Measurements from ENCODE around the gene ALKBH6.
"Not testable (repeated sequence)": the region's sequence is repeated elsewhere in the genome, so short reads cannot be mapped to it uniquely, and the experiment has no call there.

Gene ALKBH6

GRCh38 chr19:36014012-36014924 is at the start of gene ALKBH6:
Gene ALKBH6 (minus strand): TSS chr19:36014213. CDS start chr19:36013397, 816 bp downstream.
- peak; percentile 97 for DNase-seq (ENCODE audit: low read depth)

- no peak for DNase-seq (ENCODE audit: low read depth)
These were observed 47.4 kb upstream of the ALKBH6 start for GRCh38 chr19:36061367-36061766.

GRCh38 chr19:36060430-36060829 is 46.4 kb upstream of the ALKBH6 start:
- DNase-seq (ENCODE audit: low read depth) = no peak

DNA sequence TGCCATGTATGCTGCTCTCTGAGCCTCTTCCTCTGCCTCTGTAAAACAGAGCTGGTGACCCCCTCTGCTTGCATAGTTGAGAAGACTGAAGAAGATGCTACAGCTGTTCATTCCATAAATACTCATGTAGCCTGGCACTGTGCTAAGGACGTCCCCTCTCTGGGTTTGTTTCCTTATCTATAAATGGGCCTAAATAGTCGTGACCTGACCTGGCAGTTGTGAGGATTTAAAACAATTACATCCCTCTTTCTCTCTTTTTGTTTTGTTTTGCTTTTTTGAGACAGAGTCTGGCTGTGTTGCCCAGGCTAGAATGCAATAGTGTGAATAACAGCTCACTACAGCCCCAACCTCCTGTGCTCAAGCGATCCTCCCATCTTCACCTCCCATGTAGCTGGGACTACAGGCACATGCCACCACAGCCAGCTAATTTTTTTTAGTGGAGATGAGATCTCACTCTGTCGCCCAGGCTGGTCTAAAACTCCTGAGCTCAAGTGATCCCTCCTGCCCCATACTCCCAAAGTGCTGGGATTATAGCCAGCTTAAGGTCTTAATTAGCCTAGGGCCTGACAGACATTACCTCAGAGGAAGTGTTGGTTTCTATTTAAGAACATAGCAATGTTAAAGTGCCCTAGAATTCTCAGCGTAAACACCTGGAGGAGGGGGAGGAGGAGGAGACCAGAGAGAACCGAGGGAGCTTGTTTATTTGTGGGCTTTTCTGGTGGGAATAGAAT is 45.3 kb upstream of the ALKBH6 start:
- no peak for DNase-seq (ENCODE audit: low read depth)

DNA sequence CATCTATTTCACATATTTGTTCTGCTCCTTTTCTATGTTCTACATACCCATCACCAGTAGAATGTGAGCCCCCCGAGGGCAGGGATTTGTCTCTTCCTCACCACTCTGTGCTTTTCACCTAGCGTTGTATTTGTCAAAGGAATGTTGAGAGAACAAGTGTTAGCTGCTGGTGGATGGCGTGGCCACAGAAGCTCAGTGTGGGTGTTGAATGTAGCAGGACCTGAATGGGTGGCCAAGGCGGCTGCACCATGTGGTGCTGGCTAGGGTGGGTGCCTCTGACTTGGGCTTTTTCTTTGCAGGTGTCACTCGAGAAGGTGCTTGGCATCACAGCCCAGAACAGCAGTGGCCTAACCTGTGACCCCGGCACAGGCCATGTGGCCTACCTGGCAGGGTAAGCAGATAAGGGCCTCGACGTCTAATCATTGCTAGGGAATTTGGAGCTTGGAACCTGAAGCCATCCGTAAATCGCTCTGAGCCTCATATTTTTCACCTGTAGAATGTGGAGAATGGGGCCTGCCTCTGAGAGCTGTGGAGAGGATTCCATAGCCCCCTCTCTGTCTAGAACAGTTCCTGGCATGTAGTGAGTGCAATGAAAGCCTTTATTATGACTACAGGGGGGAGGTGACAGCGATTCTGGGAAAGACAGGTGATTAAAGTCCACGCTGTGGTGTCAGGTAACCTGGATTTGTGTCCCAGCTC is 44.6 kb upstream of the ALKBH6 start:
- DNase-seq (ENCODE audit: low read depth) = no peak

DNA sequence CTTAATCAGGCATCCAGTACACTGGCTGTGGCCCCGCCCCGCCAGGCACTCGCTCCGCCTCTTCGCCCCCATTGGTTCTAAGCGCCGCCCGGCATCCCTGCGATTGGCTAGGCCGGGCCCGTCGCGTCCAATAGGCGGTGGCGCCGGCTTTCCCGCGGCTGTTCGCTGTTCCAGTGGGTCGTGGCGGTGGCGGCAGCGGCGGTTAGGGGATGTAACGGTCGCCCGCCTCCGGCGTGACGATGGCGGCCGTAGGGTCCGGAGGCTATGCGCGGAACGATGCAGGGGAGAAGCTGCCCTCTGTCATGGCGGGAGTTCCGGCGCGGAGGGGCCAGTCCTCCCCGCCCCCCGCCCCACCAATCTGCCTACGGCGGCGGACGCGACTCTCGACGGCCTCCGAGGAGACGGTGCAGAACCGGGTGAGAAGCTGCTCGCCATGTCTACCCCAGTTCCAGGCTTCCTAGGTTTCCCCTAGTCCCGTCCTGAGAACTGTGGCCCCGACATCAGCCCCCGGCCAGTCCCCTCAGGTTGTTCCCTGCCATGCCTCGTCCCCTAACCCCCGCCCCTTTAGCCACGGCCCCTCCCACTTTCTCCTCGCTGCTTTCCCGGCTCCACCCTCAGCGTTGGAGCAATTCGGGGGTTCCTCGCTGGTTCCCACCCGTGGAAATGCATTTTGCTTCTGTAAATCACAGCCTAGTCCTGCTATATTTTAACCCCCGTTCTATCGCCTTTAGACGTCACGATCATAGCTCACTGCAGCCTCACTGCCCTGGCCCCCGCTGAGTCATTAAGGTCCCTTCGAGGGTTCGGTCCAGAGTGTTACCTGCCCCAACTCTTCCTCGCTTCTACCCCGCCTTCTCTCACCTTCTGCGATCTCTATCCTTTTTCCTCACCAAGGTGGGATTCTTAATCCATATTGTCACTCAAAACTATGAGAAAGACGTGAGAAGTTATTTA is 41.0 kb upstream of the ALKBH6 start, which contains the start of gene WDR62:
WDR62 (plus strand) TSS at position 165 of the 954 bp plus-strand sequence; CDS start at position 240, 75 bp downstream.
- DNase-seq (ENCODE audit: low read depth) = peak; percentile 90

DNA sequence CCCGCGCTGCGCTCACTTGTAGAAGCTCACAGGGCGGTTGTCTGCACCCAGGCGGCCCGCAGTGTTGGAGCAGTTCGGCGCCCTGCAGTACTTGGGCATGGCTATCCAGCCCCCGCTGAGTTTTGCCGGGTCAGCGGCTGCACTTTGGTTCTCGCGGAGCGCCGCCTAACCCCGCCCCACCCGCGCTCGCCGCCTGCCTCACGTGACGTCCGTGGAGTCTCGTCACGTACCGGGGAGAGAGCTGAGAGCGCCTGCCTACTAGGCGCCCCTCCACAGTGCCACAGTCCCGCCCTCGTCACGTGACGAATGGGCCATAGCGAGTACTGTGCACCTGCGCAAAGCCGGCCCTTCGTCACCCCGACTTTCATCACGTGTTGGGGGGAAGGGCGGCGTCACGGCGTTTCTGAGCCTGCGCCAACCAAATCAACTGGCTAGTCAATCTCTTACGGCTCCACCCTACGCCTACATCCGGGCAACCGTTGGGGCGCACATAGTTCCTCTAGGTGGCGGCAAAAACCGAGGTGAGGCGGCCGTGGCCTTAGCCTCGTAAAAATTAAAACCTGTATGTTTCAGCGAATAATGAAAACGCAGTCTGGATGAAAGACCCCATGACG is 40.2 kb upstream of the ALKBH6 start, which contains the start of gene THAP8:
THAP8 (minus strand) TSS at position 167 of the 614 bp plus-strand sequence; CDS start at position 99, 68 bp downstream.
- DNase-seq (ENCODE audit: low read depth) = peak; percentile 100

- DNase-seq (ENCODE audit: low read depth) = no peak
These were observed 37.6 kb upstream of the ALKBH6 start for GRCh38 chr19:36051637-36052036.

- no peak for DNase-seq (ENCODE audit: low read depth)
These were observed 37.2 kb upstream of the ALKBH6 start for GRCh38 chr19:36051236-36051635.

DNA sequence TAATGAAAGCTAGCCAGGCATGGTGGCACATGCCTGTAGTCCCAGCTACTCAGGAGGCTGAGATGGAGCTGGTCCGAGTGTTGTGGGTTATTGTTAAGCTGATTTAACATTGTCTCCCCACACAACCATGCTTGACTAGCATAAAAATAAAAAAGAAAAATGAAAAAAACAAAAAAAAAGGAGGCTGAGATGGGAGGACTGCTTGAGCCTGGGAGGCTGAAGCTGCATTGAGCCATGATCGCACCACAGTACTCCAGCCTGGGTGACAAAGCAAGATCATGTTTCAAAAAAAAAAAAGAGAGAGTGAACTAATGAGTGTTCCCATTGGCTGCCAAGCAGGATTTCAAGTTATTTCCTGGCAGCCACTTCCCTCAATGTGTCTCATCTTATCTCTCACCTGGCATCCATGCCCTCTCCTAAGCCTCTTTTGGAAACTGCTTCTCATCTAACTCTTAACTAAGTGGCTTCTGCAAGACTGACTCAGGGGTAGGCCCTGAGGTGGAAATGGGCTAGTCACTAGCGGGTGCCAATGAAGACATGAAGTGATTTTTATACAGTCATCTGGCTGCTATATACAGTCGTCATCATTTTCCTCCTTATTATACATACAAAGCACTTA is 35.2 kb upstream of the ALKBH6 start:
- DNase-seq (ENCODE audit: low read depth) = no peak

- no peak for DNase-seq (ENCODE audit: low read depth)
These were observed 33.8 kb upstream of the ALKBH6 start for GRCh38 chr19:36047835-36048234.

- no peak for DNase-seq (ENCODE audit: low read depth)
These were observed 32.5 kb upstream of the ALKBH6 start for GRCh38 chr19:36046443-36047050.

DNA sequence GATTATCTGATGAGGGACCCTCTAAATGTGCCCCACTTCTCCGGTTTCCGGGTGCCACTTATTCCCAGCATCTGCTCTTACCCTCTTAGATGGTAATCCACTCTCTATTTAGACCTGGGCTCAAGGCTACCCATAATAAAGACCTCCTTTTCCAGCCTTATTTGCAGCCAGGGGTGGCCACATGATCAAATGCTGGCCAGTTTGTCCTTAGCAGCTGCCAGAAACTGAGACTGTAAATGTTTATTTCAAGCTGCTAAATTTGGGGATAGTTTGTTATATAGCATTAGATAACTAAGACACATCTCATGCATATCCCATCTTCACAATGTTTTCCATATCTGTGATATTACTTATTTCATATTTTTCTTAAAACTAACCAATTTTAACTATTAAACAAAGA is 29.9 kb upstream of the ALKBH6 start:
- no peak for DNase-seq (ENCODE audit: low read depth)

GRCh38 chr19:36041831-36042230 is 27.8 kb upstream of the ALKBH6 start:
- no peak for DNase-seq (ENCODE audit: low read depth)

GRCh38 chr19:36041092-36041491 is 27.1 kb upstream of the ALKBH6 start:
- not testable (repeated sequence) for DNase-seq (ENCODE audit: low read depth)

DNA sequence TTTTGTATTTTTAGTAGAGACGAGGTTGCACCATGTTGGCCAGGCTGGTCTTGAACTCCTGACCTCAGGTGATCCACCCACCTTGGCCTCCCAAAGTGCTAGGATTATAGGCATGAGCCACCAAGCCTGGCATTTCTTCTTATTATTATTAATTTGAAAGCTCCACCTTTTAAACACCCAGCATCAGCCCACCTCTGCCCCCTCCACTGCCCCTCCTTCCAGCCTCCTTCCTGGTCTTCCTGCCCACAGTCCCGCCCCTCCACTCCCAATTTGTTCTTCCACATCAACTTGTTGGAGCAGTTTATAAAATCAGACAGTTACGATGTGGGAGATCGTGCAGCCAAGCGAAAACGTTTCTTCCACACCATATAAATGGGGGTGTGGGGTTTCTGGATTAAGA is 26.5 kb upstream of the ALKBH6 start:
- no peak for DNase-seq (ENCODE audit: low read depth)

DNA sequence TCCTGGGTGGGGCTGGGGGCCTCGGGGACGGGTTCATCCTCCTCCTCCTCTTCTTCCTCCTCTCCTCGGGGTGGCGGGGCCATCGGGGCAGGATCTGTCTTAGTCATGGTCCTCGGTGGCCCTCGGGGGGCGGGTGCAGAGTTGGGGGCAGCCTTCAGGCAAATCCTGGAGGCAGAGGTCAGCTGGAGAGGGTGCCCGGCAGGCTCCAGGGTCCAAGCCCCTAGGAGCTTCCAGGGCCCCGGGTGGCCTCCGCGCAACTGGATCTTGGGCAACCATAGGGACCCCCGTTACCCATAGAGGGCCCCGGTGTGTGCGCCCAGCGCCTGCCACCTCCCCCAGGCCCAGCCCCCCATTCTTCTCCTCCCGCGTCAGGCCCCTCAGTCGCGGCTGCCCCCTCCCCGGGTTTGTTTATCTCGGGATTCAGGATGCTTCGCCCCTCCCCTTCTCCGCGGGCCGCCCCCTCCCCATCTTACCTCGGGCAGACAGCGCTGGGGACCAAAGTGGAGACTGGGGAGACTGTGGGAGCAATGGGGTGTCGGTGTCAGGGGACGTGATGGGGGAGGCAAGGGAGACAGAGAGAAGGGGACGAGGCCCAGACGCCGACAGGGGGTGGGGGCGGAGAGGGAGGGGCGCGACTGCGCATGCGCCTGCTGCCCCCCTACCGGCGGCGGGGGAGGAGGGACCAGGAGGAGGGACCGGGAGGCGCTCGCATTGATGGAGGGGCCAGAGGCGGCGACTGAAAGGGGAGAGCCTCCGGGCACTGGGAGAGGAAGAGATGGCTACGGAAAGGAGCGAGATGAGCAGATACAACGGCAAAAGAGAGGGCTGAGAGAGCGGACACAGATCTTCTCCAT is 18.5 kb upstream of the ALKBH6 start, which contains the start of gene CLIP3:
CLIP3 (minus strand) TSS at position 623 of the 854 bp plus-strand sequence; CDS start at position 107, 516 bp downstream.
- DNase-seq (ENCODE audit: low read depth) = peak; percentile 21

DNA sequence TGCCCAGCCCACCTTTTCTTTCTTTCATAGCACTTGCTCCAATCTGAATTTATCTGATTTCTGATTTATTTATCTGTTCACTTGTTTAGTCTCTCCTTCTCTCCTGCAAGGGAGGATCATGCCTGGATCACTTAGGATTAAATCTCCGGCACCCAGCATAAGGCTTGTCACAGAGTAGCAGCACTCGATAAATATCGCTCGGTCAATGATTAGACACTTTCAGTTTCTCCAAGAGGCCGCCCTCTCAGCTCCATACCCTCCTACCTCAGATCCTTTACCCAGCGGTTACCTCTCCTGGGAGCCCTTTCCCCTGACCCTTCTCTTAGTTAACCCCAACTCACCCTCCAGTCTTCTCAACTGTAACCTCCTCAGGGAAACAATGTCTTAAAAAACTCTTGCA is 17.3 kb upstream of the ALKBH6 start:
- no peak for DNase-seq (ENCODE audit: low read depth)

Measured in stimulated activated CD8-positive, alpha-beta memory T cell treated with anti-CD3 and anti-CD28 coated beads, Interleukin-12 subunit alpha, Interleukin-12 subunit beta, amount 100 ng/mL, for 1 hour (primary cell).